H1 (cell line): ENCODE measurements around the gene TIMM21. TPM values are rescaled to one million over a fixed set of nuclear protein-coding genes. Genes with fewer than 3 reads are reported as not detected.

Experiments
- CTCF ChIA-PET: fragments of 300-600 bp; sonication (Branson Sonifier 250); formaldehyde crosslinking; loops from one replicate; lab custom pipeline; 2021; ENCODE audit not compliant: partially characterized antibody; lab: Charles Lee
- POLR2A ChIA-PET: fragments of 300-600 bp; sonication (Branson Sonifier 250); formaldehyde crosslinking; loops from one replicate; lab custom pipeline; 2021; ENCODE audit warnings: inconsistent platforms; ENCODE audit not compliant: partially characterized antibody; lab: Charles Lee
- DNase-seq, 2 experiments: peaks; one replicate each; pipeline versions ENCODE4 v3.0.0 to v3.0.0-alpha.2; 2010 to 2022; ENCODE audit warnings: low spot score in 2 of 2, low read depth in 1 of 2, mixed read lengths in 1 of 2
- FAIRE-seq: peaks from 2 replicates; lab custom pipeline; 2011; peaks lifted over from hg19 to GRCh38; lab: Jason Lieb, UNC
- H2AFZ ChIP-seq: 2 replicates; pipeline ENCODE4 v1.8.1; 2012; ENCODE audit warnings: low read length, inconsistent platforms
- H2AK5ac ChIP-seq: 2 replicates; pipeline ENCODE4 v1.6.1; 2013; ENCODE audit warnings: low read depth, low read length
- H2BK120ac ChIP-seq: replicated peaks from 2 replicates; pipeline ENCODE3; 2013; ENCODE audit warnings: low read depth, low read length, inconsistent platforms
- H2BK12ac ChIP-seq: 2 replicates; pipeline ENCODE4 v1.6.1; 2013; ENCODE audit warnings: low read depth, low read length
- H2BK15ac ChIP-seq: 2 replicates; pipeline ENCODE4 v1.6.1; 2013; ENCODE audit warnings: low read length
- H2BK20ac ChIP-seq: 2 replicates; pipeline ENCODE4 v1.6.1; 2013; ENCODE audit warnings: low read length
- H2BK5ac ChIP-seq: 2 replicates; pipeline ENCODE4 v1.6.1; 2013; ENCODE audit warnings: low read depth, low read length
- H3K14ac ChIP-seq: 2 replicates; pipeline ENCODE4 v1.6.1; 2013; ENCODE audit warnings: inconsistent platforms; ENCODE audit not compliant: insufficient read length
- H3K18ac ChIP-seq: 2 replicates; pipeline ENCODE4 v1.6.1; 2013; ENCODE audit warnings: low read length; ENCODE audit errors: extremely low read depth
- H3K23ac ChIP-seq: 2 replicates; pipeline ENCODE4 v1.6.1; 2013; ENCODE audit warnings: inconsistent platforms; ENCODE audit not compliant: insufficient read length
- H3K23me2 ChIP-seq: 2 replicates; pipeline ENCODE4 v1.6.1; 2013; ENCODE audit warnings: low read depth, low read length
- H3K27ac ChIP-seq: 2 replicates; pipeline ENCODE4 v1.6.1; 2011; ENCODE audit warnings: low read depth, low read length, inconsistent platforms
- H3K27me3 ChIP-seq, 4 experiments: replicated peaks in 1 of 4; 1 replicate in 1 of 4; 2 replicates in 3 of 4; pipeline versions ENCODE4 v1.6.1 to v1.8.1; 2011 to 2013; ENCODE audit warnings: low read length in 3 of 4, mild to moderate bottlenecking in 3 of 4, inconsistent platforms in 2 of 4, mixed read lengths in 2 of 4, moderate library complexity in 1 of 4; ENCODE audit not compliant: control insufficient read depth in 3 of 4, insufficient read depth in 3 of 4; ENCODE audit errors: extremely low read depth in 1 of 4
- H3K36me3 ChIP-seq, 4 experiments: 2 replicates each; pipeline versions ENCODE4 v1.6.1 to v1.8.1; 2011 to 2013; ENCODE audit warnings: mild to moderate bottlenecking in 4 of 4, low read length in 3 of 4, moderate library complexity in 2 of 4, control low read depth in 1 of 4, inconsistent platforms in 1 of 4; ENCODE audit not compliant: insufficient read depth in 4 of 4, control insufficient read depth in 2 of 4
- H3K4ac ChIP-seq: replicated peaks from 2 replicates; pipeline ENCODE3; 2013; ENCODE audit warnings: low read length, low read depth, mixed read lengths, inconsistent platforms; ENCODE audit not compliant: insufficient read length
- H3K4me1 ChIP-seq, 4 experiments: replicated peaks in 1 of 4; 1 replicate in 1 of 4; 2 replicates in 3 of 4; pipeline versions ENCODE4 v1.6.1 to v1.8.1; 2011 to 2013; ENCODE audit warnings: low read length in 3 of 4, inconsistent platforms in 2 of 4, mixed read lengths in 1 of 4; ENCODE audit not compliant: insufficient read depth in 4 of 4, control insufficient read depth in 3 of 4
- H3K4me2 ChIP-seq, 2 experiments: 2 replicates each; pipeline versions ENCODE4 v1.6.1 to v1.8.1; 2011 to 2013; ENCODE audit warnings: low read depth in 2 of 2, low read length in 2 of 2, control low read depth in 1 of 2, inconsistent platforms in 1 of 2, mild to moderate bottlenecking in 1 of 2; ENCODE audit not compliant: insufficient read depth in 1 of 2
- H3K4me3 ChIP-seq, 4 experiments: fragments of 200-600, 300-600 bp in 1 of 4; sonication (generic), shearing (Covaris generic), sonication (Bioruptor Twin) in 1 of 4; 2 replicates each; pipeline versions ENCODE4 v1.5.1 to v1.8.1; 2011 to 2016; ENCODE audit warnings: low read length in 4 of 4, low read depth in 3 of 4, control low read depth in 2 of 4, inconsistent platforms in 2 of 4, mild to moderate bottlenecking in 2 of 4, mixed read lengths in 1 of 4, moderate library complexity in 1 of 4; ENCODE audit not compliant: insufficient read depth in 2 of 4; ENCODE audit errors: extremely low read depth in 1 of 4
- H3K56ac ChIP-seq: replicated peaks from 2 replicates; pipeline ENCODE3; 2013; ENCODE audit warnings: low read depth, mild to moderate bottlenecking, mixed read lengths, low read length, inconsistent platforms; ENCODE audit not compliant: insufficient read length
- H3K79me1 ChIP-seq: 2 replicates; pipeline ENCODE4 v1.6.1; 2013; ENCODE audit warnings: low read depth, low read length, control low read depth
- H3K79me2 ChIP-seq, 2 experiments: 2 replicates each; pipeline versions ENCODE4 v1.6.1 to v1.8.1; 2012 to 2013; ENCODE audit warnings: low read length in 2 of 2, mild to moderate bottlenecking in 2 of 2, inconsistent platforms in 1 of 2; ENCODE audit not compliant: insufficient read depth in 2 of 2, control insufficient read depth in 1 of 2
- H3K9ac ChIP-seq, 4 experiments: replicated peaks in 1 of 4; 1 replicate in 1 of 4; 2 replicates in 3 of 4; pipeline versions ENCODE4 v1.6.1 to v1.8.1; 2011 to 2013; ENCODE audit warnings: low read depth in 3 of 4, low read length in 3 of 4, control low read depth in 2 of 4, mild to moderate bottlenecking in 2 of 4, moderate library complexity in 2 of 4, inconsistent platforms in 1 of 4; ENCODE audit errors: extremely low read depth in 1 of 4
- H3K9me3 ChIP-seq, 2 experiments: 2 replicates each; pipeline versions ENCODE4 v1.6.1 to v1.8.1; 2012 to 2013; ENCODE audit warnings: mild to moderate bottlenecking in 2 of 2, moderate library complexity in 2 of 2, control low read depth in 1 of 2, inconsistent platforms in 1 of 2, low read depth in 1 of 2, low read length in 1 of 2, mixed read lengths in 1 of 2; ENCODE audit not compliant: insufficient read depth in 2 of 2
- H4K20me1 ChIP-seq, 2 experiments: replicated peaks in 1 of 2; 2 replicates each; pipeline versions ENCODE3 to v1.8.1; 2011 to 2013; ENCODE audit warnings: inconsistent platforms in 2 of 2, low read length in 2 of 2, mild to moderate bottlenecking in 1 of 2; ENCODE audit not compliant: insufficient read depth in 2 of 2, control insufficient read depth in 1 of 2
- H4K5ac ChIP-seq: 2 replicates; pipeline ENCODE4 v1.6.1; 2013; ENCODE audit warnings: low read length, low read depth, mixed read lengths, inconsistent platforms; ENCODE audit not compliant: insufficient read length
- H4K8ac ChIP-seq: 2 replicates; pipeline ENCODE4 v1.8.0; 2013; ENCODE audit warnings: mild to moderate bottlenecking, moderate library complexity, low read length, inconsistent platforms; ENCODE audit not compliant: insufficient read depth; ENCODE audit errors: extremely low read depth
- H4K91ac ChIP-seq: replicated peaks from 2 replicates; pipeline ENCODE3; 2013; ENCODE audit warnings: low read length, mixed read lengths, inconsistent platforms; ENCODE audit not compliant: insufficient read length
- SRF ChIP-seq: IDR thresholded peaks from 2 replicates; pipeline ENCODE4 v1.6.1; 2011; ENCODE audit warnings: mild to moderate bottlenecking, low read depth, low read length, moderate library complexity
- WGBS, 2 experiments: shearing (Covaris generic) in 1 of 2; methylation state at CpG; one replicate each; pipeline versions ENCODE4 v1.1.6 to v1.1.7; 2013 to 2015; ENCODE audit warnings: low lambda C conversion rate in 2 of 2, mixed read lengths in 2 of 2, inconsistent platforms in 1 of 2, low coverage in 1 of 2, missing lambda C conversion rate in 1 of 2; ENCODE audit not compliant: insufficient replicate concordance in 2 of 2, insufficient coverage in 1 of 2, insufficient read length in 1 of 2; ENCODE audit errors: extremely low coverage in 1 of 2, missing lambda C conversion rate in 1 of 2; 5-methylcytosine and 5-hydroxymethylcytosine counted together
- polyA plus RNA-seq, 7 experiments: library from polyadenylated mRNA; depleted of rRNA in 3 of 7; stranded (reverse) in 5 of 7; unstranded in 2 of 7; fragments of >200 nt in 5 of 7; fragments of 200-250 nt in 2 of 7; gene quantifications; 1 replicate in 5 of 7; 2 replicates in 1 of 7; 4 replicates in 1 of 7; pipeline versions ENCODE4 v1.2.1 to v1.2.3, GENCODE V29; 2011 to 2013; ENCODE audit warnings: missing spikeins in 2 of 7, mixed read lengths in 2 of 7
- total RNA-seq: library from RNA; stranded (reverse); fragmentation: NEBNext Ultra II Directional; extraction: Animal tissue kit (Norgen Biotek cat#: 25700); gene quantifications from 2 replicates; pipeline ENCODE4 v1.2.1, GENCODE V29; 2021

Gene TIMM21
- total and polyA plus RNA-seq, 2 of the 8 experiments (the other 6 are each of a cell fraction or from before 2014, with no cell fraction given), result 27.9 to 43.8 TPM

GRCh38 chr18:74154716-74155115 is 6.4 kb downstream of the TIMM21 start:
- H3K4me3 ChIP-seq, result no peak overlapping the region
- H2BK5ac ChIP-seq, result no peak overlapping the region
- no peak overlapping the region for H2AK5ac ChIP-seq
- no peak overlapping the region for H3K18ac ChIP-seq
- no peak overlapping the region for H3K23ac ChIP-seq
- no peak overlapping the region for H3K4me2 ChIP-seq
- ChIA-PET CTCF (interaction anchor here (0.7 to 3.3 kb wide), 3 partner anchors 8 to 73 kb away, joined by 3 to 30 read pairs (median 4); no protein-coding TSS in a partner anchor), POLR2A (interaction anchor here (1.5 kb wide), 1 partner anchor 12 kb away, joined by 4 read pairs; no protein-coding TSS in a partner anchor)
- H3K79me2 ChIP-seq, result peaks cover 7 to 44% of the 10 kb centered on the region in 2 experiments
- no peak overlapping the region for H3K4ac ChIP-seq
- H3K4me1 ChIP-seq, result peaks cover 0 to 3% (median 0%) of the 10 kb centered on the region in 4 experiments; a peak in 2 of 7 replicates
- H4K91ac ChIP-seq, result no peak overlapping the region
- H2BK20ac ChIP-seq, result no peak overlapping the region
- H3K27ac ChIP-seq, result no peak overlapping the region
- H2AFZ ChIP-seq, result no peak overlapping the region
- DNase-seq (no peak), FAIRE-seq (no peak)
- WGBS, 2 experiments, result 96% methylated on average over 4 of the region's 4 CpGs; no CpG with 5 or more reads in 1 of the 2 experiments
- H2BK15ac ChIP-seq, result no peak overlapping the region
- H3K27me3 ChIP-seq, result no peaks in the 10 kb centered on the region
- peaks cover 11% of the 10 kb centered on the region for H3K79me1 ChIP-seq
- H3K14ac ChIP-seq, result no peak overlapping the region
- H4K5ac ChIP-seq, result no peak overlapping the region
- H2BK120ac ChIP-seq, result no peak overlapping the region
- peaks cover 2 to 5% of the 10 kb centered on the region in 2 experiments for H4K20me1 ChIP-seq
- peaks cover 0 to 41% (median 27%) of the 10 kb centered on the region in 4 experiments; a peak in 7 of 8 replicates for H3K36me3 ChIP-seq
- no peak for TF ChIP-seq SRF
- H3K9ac ChIP-seq, result no peak overlapping the region
- no peaks in the 10 kb centered on the region for H3K9me3 ChIP-seq
- H4K8ac ChIP-seq, result no peak overlapping the region
- H2BK12ac ChIP-seq, result no peak overlapping the region
- H3K23me2 ChIP-seq, result no peaks in the 10 kb centered on the region
- H3K56ac ChIP-seq, result no peak overlapping the region
